SK-N-SH treated with all-trans-retinoic acid at 6 μM for 48 hours (cell line): ENCODE results near the gene RGL2.

Experiments
- ATAC-seq: fragments of 200-7000 bp; cut with Tn5 transposase; 3 replicates; pipeline ENCODE4 v1.9.1; 2020; ENCODE audit warnings: mild to moderate bottlenecking, moderate library complexity
- ARNTL ChIP-seq: fragments of 450-650 bp; formaldehyde crosslinking; IDR thresholded peaks from 2 replicates; pipeline ENCODE4 v1.5.0; 2020; ENCODE audit warnings: low read depth, mild to moderate bottlenecking, moderate library complexity, borderline replicate concordance
- BACH2 ChIP-seq: fragments of 250-450 bp; sonication (Bioruptor Pico); IDR thresholded peaks from 2 replicates; pipeline ENCODE4 v1.9.0; 2021; ENCODE audit warnings: mild to moderate bottlenecking, borderline replicate concordance
- CREB5 ChIP-seq: fragments of 250-450 bp; sonication (Bioruptor Pico); IDR thresholded peaks from 2 replicates; pipeline ENCODE4 v1.5.1; 2020; ENCODE audit warnings: low read depth, mild to moderate bottlenecking, moderate library complexity
- CSDC2 ChIP-seq: fragments of 250-450 bp; sonication (Bioruptor Pico); IDR thresholded peaks from 2 replicates; pipeline ENCODE4 v1.5.0; 2020; ENCODE audit warnings: mild to moderate bottlenecking, moderate library complexity
- CSRNP3 ChIP-seq: fragments of 250-450 bp; sonication (Bioruptor Pico); IDR thresholded peaks from 2 replicates; pipeline ENCODE4 v1.5.1; 2021; ENCODE audit warnings: mild to moderate bottlenecking, moderate library complexity
- ESRRG ChIP-seq: fragments of 250-450 bp; sonication (Bioruptor Pico); IDR thresholded peaks from 2 replicates; pipeline ENCODE4 v1.6.1; 2021; ENCODE audit warnings: mild to moderate bottlenecking
- GLIS3 ChIP-seq: fragments of 250-450 bp; sonication (Bioruptor Pico); IDR thresholded peaks from 2 replicates; pipeline ENCODE4 v1.5.0; 2020; ENCODE audit warnings: mild to moderate bottlenecking, moderate library complexity
- ISL1 ChIP-seq: fragments of 250-450 bp; sonication (Bioruptor Pico); IDR thresholded peaks from 2 replicates; pipeline ENCODE4 v2.1.2; 2022; ENCODE audit warnings: mild to moderate bottlenecking, moderate library complexity
- OSR1 ChIP-seq: fragments of 250-450 bp; sonication (Bioruptor Pico); IDR thresholded peaks from 2 replicates; pipeline ENCODE4 v1.8.0; 2022; ENCODE audit warnings: moderate library complexity, mild to moderate bottlenecking, inconsistent platforms
- POU6F1 ChIP-seq: fragments of 250-450 bp; sonication (Bioruptor Pico); IDR thresholded peaks from 2 replicates; pipeline ENCODE4 v1.8.0; 2021; ENCODE audit warnings: low read depth, mild to moderate bottlenecking, moderate library complexity, borderline replicate concordance
- PPARA ChIP-seq: fragments of 250-450 bp; sonication (Bioruptor Pico); IDR thresholded peaks from 2 replicates; pipeline ENCODE4 v1.5.0; 2020; ENCODE audit warnings: mild to moderate bottlenecking, borderline replicate concordance
- RARB ChIP-seq: fragments of 250-450 bp; sonication (Bioruptor Pico); IDR thresholded peaks from 2 replicates; pipeline ENCODE4 v1.8.0; 2021; ENCODE audit warnings: mild to moderate bottlenecking, moderate library complexity
- SNAI2 ChIP-seq: fragments of 250-450 bp; sonication (Bioruptor Pico); IDR thresholded peaks from 2 replicates; pipeline ENCODE4 v1.5.0; 2020; ENCODE audit warnings: mild to moderate bottlenecking, moderate library complexity
- TCF4 ChIP-seq: fragments of 250-450 bp; sonication (Bioruptor Pico); IDR thresholded peaks from 2 replicates; pipeline ENCODE4 v1.8.0; 2021; ENCODE audit warnings: mild to moderate bottlenecking, moderate library complexity, borderline replicate concordance
- TOX ChIP-seq: fragments of 250-450 bp; sonication (Bioruptor Pico); IDR thresholded peaks from 2 replicates; pipeline ENCODE4 v1.8.0; 2021; ENCODE audit warnings: mild to moderate bottlenecking, moderate library complexity, borderline replicate concordance
- TSHZ2 ChIP-seq: fragments of 250-450 bp; sonication (Bioruptor Pico); IDR thresholded peaks from 2 replicates; pipeline ENCODE4 v1.5.0; 2020; ENCODE audit warnings: mild to moderate bottlenecking, moderate library complexity
- ZC3H10 ChIP-seq: fragments of 250-450 bp; sonication (Bioruptor Pico); IDR thresholded peaks from 2 replicates; pipeline ENCODE4 v1.5.1; 2021; ENCODE audit warnings: mild to moderate bottlenecking, moderate library complexity
- ZFP3 ChIP-seq: fragments of 250-450 bp; sonication (Bioruptor Pico); IDR thresholded peaks from 2 replicates; pipeline ENCODE4 v1.5.0; 2020; ENCODE audit warnings: mild to moderate bottlenecking, moderate library complexity
- ZFP30 ChIP-seq: fragments of 450-650 bp; formaldehyde crosslinking; IDR thresholded peaks from 2 replicates; pipeline ENCODE4 v1.5.0; 2022; ENCODE audit warnings: mild to moderate bottlenecking, moderate library complexity
- ZNF565 ChIP-seq: fragments of 450-650 bp; formaldehyde crosslinking; conservative IDR thresholded peaks from 2 replicates; pipeline ENCODE4 v1.5.0; 2020; ENCODE audit warnings: low read depth, mild to moderate bottlenecking, moderate library complexity
- ZNF70 ChIP-seq: fragments of 450-650 bp; formaldehyde crosslinking; IDR thresholded peaks from 2 replicates; pipeline ENCODE4 v1.5.0; 2020; ENCODE audit warnings: mild to moderate bottlenecking, moderate library complexity

RGL2 gene

GRCh38 chr6:33317669-33318425 is 19.1 kb upstream of the RGL2 start, which contains the start of gene ZBTB22 (continued):
- TF ChIP-seq CSRNP3 (CRISPR knock-in tag): no peak
- TF ChIP-seq, all 23 proteins: peak for 0

GRCh38 chr6:33317419-33317668 is 18.6 kb upstream of the RGL2 start:
- no peak for TF ChIP-seq RARB
- no peak for TF ChIP-seq ARNTL (CRISPR knock-in tag)
- no peak for TF ChIP-seq ZC3H10 (CRISPR knock-in tag)
- no peak for TF ChIP-seq BACH2 (CRISPR knock-in tag)
- TF ChIP-seq CSRNP3 (CRISPR knock-in tag): no peak
- TF ChIP-seq TOX (CRISPR knock-in tag): no peak
- no peak for TF ChIP-seq CSDC2 (CRISPR knock-in tag)
- TF ChIP-seq TCF4 (CRISPR knock-in tag): no peak
- TF ChIP-seq PPARA (CRISPR knock-in tag): no peak
- ATAC-seq: no peak

GRCh38 chr6:33316603-33317418 is 18.1 kb upstream of the RGL2 start:
- no peak for ATAC-seq
- TF ChIP-seq TSHZ2 (CRISPR knock-in tag) (no peak), ISL1 (CRISPR knock-in tag) (no peak), TOX (CRISPR knock-in tag) (no peak), ZNF70 (peak; percentile 33; the same call in 1 of the 2 replicates)

- TF ChIP-seq ISL1 (CRISPR knock-in tag) (no peak), SNAI2 (CRISPR knock-in tag) (no peak), BACH2 (CRISPR knock-in tag) (no peak), PPARA (CRISPR knock-in tag) (no peak), ZFP30 (CRISPR knock-in tag) (no peak), ZFP3 (CRISPR knock-in tag) (no peak), ZNF70 (no peak), ESRRG (CRISPR knock-in tag) (no peak), GLIS3 (CRISPR knock-in tag) (no peak), CREB5 (CRISPR knock-in tag) (no peak), TCF4 (CRISPR knock-in tag) (no peak), POU6F1 (CRISPR knock-in tag) (no peak), OSR1 (CRISPR knock-in tag) (no peak), RARB (no peak), ZNF565 (CRISPR knock-in tag) (no peak)
- no peak for ATAC-seq
These were observed 17.3 kb upstream of the RGL2 start for GRCh38 chr6:33315793-33316602.
